Stimulated activated CD4-positive, alpha-beta T cell treated with anti-CD3 and anti-CD28 coated beads, Interleukin-4, amount 100 ng/mL, for 48 hours (primary cell): ENCODE measurements around the gene LRRC4C.

ENCODE experiments used
- DNase-seq, 2 donors: peaks; one replicate each; pipeline ENCODE4 v3.0.0-alpha.2; 2020; ENCODE audit warnings: low read depth in 2 of 2

Gene LRRC4C

DNA sequence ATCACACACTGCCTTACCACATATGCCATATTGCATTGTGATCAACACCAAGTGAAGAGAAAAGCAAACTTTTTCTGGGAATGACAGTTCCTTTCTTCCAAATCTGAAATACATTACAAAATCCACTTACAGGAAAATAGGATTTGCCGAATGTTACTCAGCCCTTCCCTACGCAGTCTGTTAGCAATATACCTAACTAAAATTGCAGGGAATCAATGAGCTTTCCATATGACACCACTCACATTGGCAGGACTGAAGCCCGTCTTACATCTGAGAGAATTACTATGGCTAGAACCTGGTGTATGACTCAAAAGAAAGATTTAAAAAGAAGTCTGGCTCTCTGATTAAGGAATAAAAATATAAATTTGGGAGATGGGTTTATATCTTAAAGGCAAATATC lies 136.0 kb downstream of the LRRC4C start:
- no peak for DNase-seq

- no peak for DNase-seq
Observed at GRCh38 chr11:41320653-41321052, 138.8 kb downstream of the LRRC4C start.

DNA sequence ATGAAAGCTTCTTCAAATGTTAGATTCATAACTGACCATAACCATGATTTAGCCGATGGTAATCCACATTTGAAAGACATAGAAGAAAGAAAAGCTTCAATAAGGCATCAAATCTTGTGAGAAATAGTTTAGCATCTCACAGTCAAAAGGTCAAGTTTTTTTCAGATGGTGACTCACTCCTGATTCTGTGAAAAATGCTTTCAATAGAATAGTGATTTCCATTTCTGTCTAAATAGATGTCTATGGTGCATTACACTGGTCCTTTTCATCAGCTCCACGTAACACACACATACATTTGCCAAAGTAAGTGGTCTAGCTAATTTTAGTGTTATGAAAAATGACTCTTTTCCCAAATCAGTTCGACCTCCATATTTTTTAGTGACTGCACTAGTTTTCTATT lies 139.2 kb downstream of the LRRC4C start:
- no peak for DNase-seq

DNA sequence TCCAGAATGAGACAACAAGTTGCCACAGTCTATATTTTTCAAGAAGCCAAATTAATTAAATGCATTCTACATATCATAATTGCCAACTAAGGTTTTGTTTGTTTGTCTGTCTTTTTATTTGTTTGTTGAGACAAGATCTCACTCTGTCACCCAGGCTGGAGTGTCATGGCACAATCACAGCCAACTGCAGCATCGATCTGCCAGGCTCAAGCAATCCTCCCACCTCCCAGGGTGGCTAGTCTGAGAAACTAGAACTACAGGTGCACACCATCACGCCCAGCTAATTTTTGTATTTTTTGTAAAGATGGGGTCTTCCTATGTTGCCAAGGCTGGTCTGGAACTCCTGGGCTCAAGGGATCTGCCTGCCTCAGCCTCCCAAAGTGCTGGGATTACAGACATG lies 140.0 kb downstream of the LRRC4C start:
- DNase-seq, result no peak

GRCh38 chr11:41316751-41317150 lies 142.7 kb downstream of the LRRC4C start:
- no peak for DNase-seq

GRCh38 chr11:41313226-41313625 lies 146.2 kb downstream of the LRRC4C start:
- no peak for DNase-seq

GRCh38 chr11:41309716-41310115 lies 149.7 kb downstream of the LRRC4C start:
- no peak for DNase-seq

- DNase-seq, result no peak
Observed at GRCh38 chr11:41309111-41309522, 150.3 kb downstream of the LRRC4C start.

GRCh38 chr11:41308286-41308685 lies 151.2 kb downstream of the LRRC4C start:
- DNase-seq, result no peak

- no peak for DNase-seq
Observed at GRCh38 chr11:41307296-41308080, 152.0 kb downstream of the LRRC4C start.

- no peak for DNase-seq
Observed at GRCh38 chr11:41306431-41306830, 153.0 kb downstream of the LRRC4C start.

DNA sequence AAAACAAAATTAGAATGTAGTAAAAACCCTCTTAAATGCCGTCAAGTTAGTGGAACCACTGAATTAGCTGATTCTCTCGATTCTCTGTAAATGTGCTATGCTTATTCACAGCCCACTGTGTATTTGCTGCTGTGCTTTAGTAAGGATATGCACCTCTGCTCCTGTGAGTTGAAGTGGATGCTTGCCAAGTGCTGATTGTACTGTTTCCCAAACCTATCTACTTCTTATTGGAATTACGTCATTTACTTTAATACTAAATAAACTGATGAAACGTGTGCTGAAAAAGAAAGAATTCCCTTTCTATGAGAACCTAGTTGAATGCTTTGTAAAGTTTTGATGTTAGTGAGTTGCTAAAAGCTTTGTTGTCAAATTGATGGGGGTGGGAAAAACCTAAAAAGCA lies 158.4 kb downstream of the LRRC4C start:
- no peak for DNase-seq

- DNase-seq, result no peak
Observed at GRCh38 chr11:41289408-41289807, 170.0 kb downstream of the LRRC4C start.

GRCh38 chr11:41286751-41287150 lies 172.7 kb downstream of the LRRC4C start:
- no peak for DNase-seq

DNA sequence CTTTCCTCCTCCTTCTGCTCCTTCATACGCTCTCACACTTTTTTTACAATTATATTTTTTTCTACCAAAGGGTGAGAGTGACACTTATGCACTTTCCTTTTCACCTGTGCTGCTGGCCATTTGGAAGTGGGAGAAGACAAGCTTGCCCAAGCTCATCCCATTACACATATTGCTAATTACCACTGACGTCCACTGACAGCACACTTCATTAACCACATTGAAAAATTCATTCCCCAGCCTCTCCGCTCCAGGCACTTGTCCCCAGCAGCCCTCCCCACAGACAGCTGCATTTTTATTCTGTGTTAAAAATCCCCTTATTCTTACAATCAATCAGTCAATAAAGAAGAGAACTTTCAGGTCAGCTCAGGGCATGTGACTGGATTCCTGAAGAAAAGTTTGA lies 175.1 kb downstream of the LRRC4C start:
- DNase-seq, result no peak

DNA sequence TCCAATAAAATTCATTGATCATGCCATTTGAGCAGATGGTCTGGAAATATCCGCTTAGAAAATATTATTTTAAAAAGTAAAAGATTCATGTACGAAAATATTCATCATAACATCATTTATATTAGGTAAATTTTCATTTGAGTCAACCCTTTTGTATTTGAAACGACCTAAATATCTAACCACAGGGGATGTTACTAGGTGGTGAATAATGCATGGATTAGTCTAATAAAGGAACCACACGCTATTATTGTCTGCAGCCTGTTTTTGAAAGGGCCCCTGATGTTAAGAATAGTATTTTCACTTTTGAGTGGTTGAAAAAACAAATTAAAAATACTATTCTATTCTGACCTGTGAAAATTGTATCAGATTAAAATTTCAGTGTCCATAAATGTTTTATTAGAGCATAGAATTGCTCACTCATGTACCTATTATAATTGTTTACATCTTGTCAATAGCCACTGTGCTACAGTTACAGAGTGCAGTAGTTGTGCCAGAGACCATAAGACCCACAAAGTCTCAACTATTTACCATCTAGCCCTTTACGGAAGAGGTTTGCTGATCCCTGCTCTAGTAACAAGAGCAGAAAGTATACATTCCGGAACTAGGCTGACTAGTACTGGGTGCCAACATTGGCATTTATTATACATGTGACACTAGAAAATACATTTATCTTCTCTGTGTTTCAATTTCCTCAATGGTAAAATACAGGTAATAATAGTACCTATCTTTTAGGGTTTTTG lies 176.1 kb downstream of the LRRC4C start:
- DNase-seq, result no peak

GRCh38 chr11:41282395-41282794 lies 177.1 kb downstream of the LRRC4C start:
- no peak for DNase-seq

GRCh38 chr11:41281131-41281742 lies 178.2 kb downstream of the LRRC4C start:
- no peak for DNase-seq

- no peak for DNase-seq
Observed at GRCh38 chr11:41274831-41275230, 184.6 kb downstream of the LRRC4C start.

GRCh38 chr11:41273908-41274307 lies 185.5 kb downstream of the LRRC4C start:
- no peak for DNase-seq

DNA sequence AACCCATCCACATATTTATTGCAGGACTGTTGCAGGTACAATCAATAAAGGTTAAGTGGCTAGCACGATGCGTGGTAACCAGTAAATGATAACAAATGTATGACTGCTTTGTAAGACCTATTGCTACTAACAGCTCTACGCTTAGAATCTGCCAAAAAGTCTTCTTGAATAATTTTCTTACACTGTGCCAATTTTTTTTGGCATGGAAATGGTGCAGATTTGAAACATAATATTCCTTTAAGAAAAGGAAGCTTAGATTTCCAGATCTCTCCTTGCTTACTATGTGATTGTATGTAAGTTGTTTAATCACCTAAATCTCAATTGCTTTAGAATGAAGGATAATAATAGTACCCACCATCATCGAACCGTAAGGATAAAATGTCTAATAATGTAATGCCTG lies 192.0 kb downstream of the LRRC4C start:
- DNase-seq, result no peak

DNA sequence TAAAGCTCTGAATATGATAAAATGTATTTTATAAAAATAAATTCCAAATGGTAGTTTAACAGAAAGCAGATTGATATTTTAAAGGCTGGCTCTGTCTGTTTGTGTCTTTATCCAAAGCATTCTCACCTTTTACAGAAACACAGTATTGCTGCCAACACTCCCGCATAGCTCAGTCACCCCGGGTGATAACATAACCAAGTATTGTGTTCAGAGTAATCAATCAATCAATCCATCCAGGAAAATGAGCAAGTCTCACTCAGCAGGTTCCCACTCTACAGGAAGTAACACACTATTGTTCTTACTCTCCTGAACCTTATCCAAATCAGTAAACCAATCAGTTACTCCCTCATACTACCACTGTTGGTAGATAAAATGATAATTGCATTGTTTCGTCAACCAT lies 203.4 kb downstream of the LRRC4C start:
- no peak for DNase-seq

GRCh38 chr11:41254966-41255365 lies 204.5 kb downstream of the LRRC4C start:
- DNase-seq, result no peak
